ENCODE measurements around the gene ARHGEF3.
"Not testable (repeated sequence)": the region's sequence is repeated elsewhere in the genome, so short reads cannot be mapped to it uniquely, and the experiment has no call there.

The ARHGEF3 gene

GRCh38 chr3:56769116-56769707 lies 32.5 kb downstream of the ARHGEF3 start:
- H3K27me3 ChIP-seq (ENCODE audit: control insufficient read depth in 1 of 2, insufficient read depth in 2 of 2, low read length in 2 of 2): no peaks in the 10 kb centered on the region
- H3K4me3 ChIP-seq (ENCODE audit: low read length in 2 of 2): no peak overlapping the region
- no peak overlapping the region for H3K27ac ChIP-seq (ENCODE audit: low read length)
- H3K36me3 ChIP-seq (ENCODE audit: control insufficient read depth in 2 of 2, insufficient read depth in 2 of 2, low read length in 2 of 2): peaks cover 4 to 7% of the 10 kb centered on the region in 2 donors
- H3K9me3 ChIP-seq (ENCODE audit: control insufficient read depth in 2 of 2, low read length in 2 of 2): no peaks in the 10 kb centered on the region
- H3K4me1 ChIP-seq (ENCODE audit: control insufficient read depth, insufficient read depth, low read length): no peaks in the 10 kb centered on the region
- H3K9ac ChIP-seq (ENCODE audit: low read length in 2 of 2): no peak overlapping the region

- no peaks in the 10 kb centered on the region for H3K36me3 ChIP-seq (ENCODE audit: control insufficient read depth in 2 of 2, insufficient read depth in 2 of 2, low read length in 2 of 2)
- H3K27ac ChIP-seq (ENCODE audit: low read length): no peak overlapping the region
- H3K9ac ChIP-seq (ENCODE audit: low read length in 2 of 2): no peak overlapping the region
- H3K4me1 ChIP-seq (ENCODE audit: control insufficient read depth, insufficient read depth, low read length): no peaks in the 10 kb centered on the region
- no peak overlapping the region for H3K4me3 ChIP-seq (ENCODE audit: low read length in 2 of 2)
- H3K27me3 ChIP-seq (ENCODE audit: control insufficient read depth in 1 of 2, insufficient read depth in 2 of 2, low read length in 2 of 2): no peaks in the 10 kb centered on the region
- H3K9me3 ChIP-seq (ENCODE audit: control insufficient read depth in 2 of 2, low read length in 2 of 2): no peaks in the 10 kb centered on the region
Observed at GRCh38 chr3:56764904-56765547, 36.7 kb downstream of the ARHGEF3 start.

GRCh38 chr3:56764184-56764583 lies 37.6 kb downstream of the ARHGEF3 start:
- no peaks in the 10 kb centered on the region for H3K4me1 ChIP-seq (ENCODE audit: control insufficient read depth, insufficient read depth, low read length)
- H3K9ac ChIP-seq (ENCODE audit: low read length in 2 of 2): no peak overlapping the region
- H3K27ac ChIP-seq (ENCODE audit: low read length): no peak overlapping the region
- no peaks in the 10 kb centered on the region for H3K9me3 ChIP-seq (ENCODE audit: control insufficient read depth in 2 of 2, low read length in 2 of 2)
- H3K36me3 ChIP-seq (ENCODE audit: control insufficient read depth in 2 of 2, insufficient read depth in 2 of 2, low read length in 2 of 2): no peaks in the 10 kb centered on the region
- no peak overlapping the region for H3K4me3 ChIP-seq (ENCODE audit: low read length in 2 of 2)
- no peaks in the 10 kb centered on the region for H3K27me3 ChIP-seq (ENCODE audit: control insufficient read depth in 1 of 2, insufficient read depth in 2 of 2, low read length in 2 of 2)

- no peaks in the 10 kb centered on the region for H3K27me3 ChIP-seq (ENCODE audit: control insufficient read depth in 1 of 2, insufficient read depth in 2 of 2, low read length in 2 of 2)
- no peak overlapping the region for H3K27ac ChIP-seq (ENCODE audit: low read length)
- H3K9me3 ChIP-seq (ENCODE audit: control insufficient read depth in 2 of 2, low read length in 2 of 2): no peaks in the 10 kb centered on the region
- H3K4me3 ChIP-seq (ENCODE audit: low read length in 2 of 2): no peak overlapping the region
- H3K36me3 ChIP-seq (ENCODE audit: control insufficient read depth in 2 of 2, insufficient read depth in 2 of 2, low read length in 2 of 2): no peaks in the 10 kb centered on the region
- no peak overlapping the region for H3K9ac ChIP-seq (ENCODE audit: low read length in 2 of 2)
- H3K4me1 ChIP-seq (ENCODE audit: control insufficient read depth, insufficient read depth, low read length): no peaks in the 10 kb centered on the region
Observed at GRCh38 chr3:56763233-56763632, 38.5 kb downstream of the ARHGEF3 start.

- Histone ChIP-seq H3K36me3 (ENCODE audit: control insufficient read depth in 2 of 2, insufficient read depth in 2 of 2, low read length in 2 of 2) (no peaks in the 10 kb centered on the region), H3K4me3 (ENCODE audit: low read length in 2 of 2) (no peak overlapping the region), H3K4me1 (ENCODE audit: control insufficient read depth, insufficient read depth, low read length) (no peaks in the 10 kb centered on the region), H3K9me3 (ENCODE audit: control insufficient read depth in 2 of 2, low read length in 2 of 2) (no peaks in the 10 kb centered on the region), H3K27me3 (ENCODE audit: control insufficient read depth in 1 of 2, insufficient read depth in 2 of 2, low read length in 2 of 2) (no peaks in the 10 kb centered on the region), H3K27ac (ENCODE audit: low read length) (no peak overlapping the region), H3K9ac (ENCODE audit: low read length in 2 of 2) (no peak overlapping the region)
Observed at GRCh38 chr3:56762718-56763117, 39.0 kb downstream of the ARHGEF3 start.

GRCh38 chr3:56761887-56762651 lies 39.7 kb downstream of the ARHGEF3 start:
- Histone ChIP-seq H3K4me1 (ENCODE audit: control insufficient read depth, insufficient read depth, low read length) (no peaks in the 10 kb centered on the region), H3K36me3 (ENCODE audit: control insufficient read depth in 2 of 2, insufficient read depth in 2 of 2, low read length in 2 of 2) (no peaks in the 10 kb centered on the region), H3K27me3 (ENCODE audit: control insufficient read depth in 1 of 2, insufficient read depth in 2 of 2, low read length in 2 of 2) (no peaks in the 10 kb centered on the region), H3K9ac (ENCODE audit: low read length in 2 of 2) (no peak overlapping the region), H3K27ac (ENCODE audit: low read length) (no peak overlapping the region), H3K9me3 (ENCODE audit: control insufficient read depth in 2 of 2, low read length in 2 of 2) (no peaks in the 10 kb centered on the region), H3K4me3 (ENCODE audit: low read length in 2 of 2) (no peak overlapping the region)

GRCh38 chr3:56761023-56761422 lies 40.7 kb downstream of the ARHGEF3 start:
- Histone ChIP-seq H3K4me3 (ENCODE audit: low read length in 2 of 2) (no peak overlapping the region), H3K9ac (ENCODE audit: low read length in 2 of 2) (no peak overlapping the region), H3K9me3 (ENCODE audit: control insufficient read depth in 2 of 2, low read length in 2 of 2) (no peaks in the 10 kb centered on the region), H3K4me1 (ENCODE audit: control insufficient read depth, insufficient read depth, low read length) (peaks cover 3% of the 10 kb centered on the region), H3K27me3 (ENCODE audit: control insufficient read depth in 1 of 2, insufficient read depth in 2 of 2, low read length in 2 of 2) (no peaks in the 10 kb centered on the region), H3K27ac (ENCODE audit: low read length) (no peak overlapping the region), H3K36me3 (ENCODE audit: control insufficient read depth in 2 of 2, insufficient read depth in 2 of 2, low read length in 2 of 2) (no peaks in the 10 kb centered on the region)

- H3K27me3 ChIP-seq (ENCODE audit: control insufficient read depth in 1 of 2, insufficient read depth in 2 of 2, low read length in 2 of 2): no peaks in the 10 kb centered on the region
- H3K4me1 ChIP-seq (ENCODE audit: control insufficient read depth, insufficient read depth, low read length): peaks cover 6% of the 10 kb centered on the region
- no peak overlapping the region for H3K27ac ChIP-seq (ENCODE audit: low read length)
- no peaks in the 10 kb centered on the region for H3K9me3 ChIP-seq (ENCODE audit: control insufficient read depth in 2 of 2, low read length in 2 of 2)
- no peak overlapping the region for H3K9ac ChIP-seq (ENCODE audit: low read length in 2 of 2)
- peaks cover 0 to 2% of the 10 kb centered on the region in 2 donors for H3K36me3 ChIP-seq (ENCODE audit: control insufficient read depth in 2 of 2, insufficient read depth in 2 of 2, low read length in 2 of 2)
- H3K4me3 ChIP-seq (ENCODE audit: low read length in 2 of 2): no peak overlapping the region
Observed at GRCh38 chr3:56759532-56759931, 42.2 kb downstream of the ARHGEF3 start.

- Histone ChIP-seq H3K27ac (ENCODE audit: low read length) (no peak overlapping the region), H3K27me3 (ENCODE audit: control insufficient read depth in 1 of 2, insufficient read depth in 2 of 2, low read length in 2 of 2) (no peaks in the 10 kb centered on the region), H3K9ac (ENCODE audit: low read length in 2 of 2) (no peak overlapping the region), H3K36me3 (ENCODE audit: control insufficient read depth in 2 of 2, insufficient read depth in 2 of 2, low read length in 2 of 2) (peaks cover 0 to 2% of the 10 kb centered on the region in 2 donors), H3K4me1 (ENCODE audit: control insufficient read depth, insufficient read depth, low read length) (peaks cover 6% of the 10 kb centered on the region), H3K4me3 (ENCODE audit: low read length in 2 of 2) (no peak overlapping the region), H3K9me3 (ENCODE audit: control insufficient read depth in 2 of 2, low read length in 2 of 2) (no peaks in the 10 kb centered on the region)
Observed at GRCh38 chr3:56758539-56758981, 43.2 kb downstream of the ARHGEF3 start.

- H3K27ac ChIP-seq (ENCODE audit: low read length); H3K36me3 ChIP-seq (ENCODE audit: control insufficient read depth in 2 of 2, insufficient read depth in 2 of 2, low read length in 2 of 2); H3K9me3 ChIP-seq (ENCODE audit: control insufficient read depth in 2 of 2, low read length in 2 of 2); H3K9ac ChIP-seq (ENCODE audit: low read length in 2 of 2); H3K27me3 ChIP-seq (ENCODE audit: control insufficient read depth in 1 of 2, insufficient read depth in 2 of 2, low read length in 2 of 2); H3K4me1 ChIP-seq (ENCODE audit: control insufficient read depth, insufficient read depth, low read length); H3K4me3 ChIP-seq (ENCODE audit: low read length in 2 of 2): not testable (repeated sequence)
Observed at GRCh38 chr3:56758042-56758441, 43.7 kb downstream of the ARHGEF3 start.
